GM19099 (cell line): ENCODE data around the gene SLC13A5.

Source experiments
- POLR2A ChIP-seq: IDR thresholded peaks from 3 replicates; pipeline ENCODE4 v1.6.1; 2011; ENCODE audit warnings: low read depth; ENCODE audit not compliant: insufficient read length; ENCODE audit errors: extremely low read depth

SLC13A5 gene

GRCh38 chr17:6639586-6640535 is 73.3 kb downstream of the SLC13A5 start:
- no peak for TF ChIP-seq POLR2A

GRCh38 chr17:6639014-6639585 is 74.1 kb downstream of the SLC13A5 start:
- TF ChIP-seq POLR2A: no peak

- TF ChIP-seq POLR2A: no peak
Measured at GRCh38 chr17:6638046-6638908, 74.9 kb downstream of the SLC13A5 start.

- TF ChIP-seq POLR2A: no peak
Measured at GRCh38 chr17:6637458-6637840, 75.7 kb downstream of the SLC13A5 start.

- no peak for TF ChIP-seq POLR2A
Measured at GRCh38 chr17:6636616-6637457, 76.3 kb downstream of the SLC13A5 start.

- no peak for TF ChIP-seq POLR2A
Measured at GRCh38 chr17:6636105-6636504, 77.1 kb downstream of the SLC13A5 start.
